Activated CD4-positive, alpha-beta T cell treated with anti-CD3 and anti-CD28 coated beads for 36 hours (primary cell): ENCODE data around the gene MEOX1. TPM values are rescaled to one million over a fixed set of nuclear protein-coding genes. Genes with fewer than 3 reads are reported as not detected.

Source experiments
- ATAC-seq: fragments of 200-7000 bp; cut with Tn5 transposase; one replicate; pipeline ENCODE4 v1.10.0; 2021; ENCODE audit warnings: mild to moderate bottlenecking, moderate library complexity
- CTCF ChIA-PET: fragments of 350-600 bp; sonication (Branson Sonifier 250); formaldehyde crosslinking; loops from one replicate; lab custom pipeline; 2021; ENCODE audit warnings: antibody characterized with exemption; lab: Charles Lee
- POLR2A ChIA-PET: fragments of 350-600 bp; sonication (Branson Sonifier 250); formaldehyde crosslinking; loops from one replicate; lab custom pipeline; 2021; ENCODE audit warnings: antibody characterized with exemption, inconsistent platforms; lab: Charles Lee
- DNase-seq: peaks from one replicate; pipeline ENCODE4 v3.0.0-alpha.2; 2020
- H3K27ac Mint-ChIP-seq: one replicate; pipeline ENCODE4 v1.8.0; 2021; ENCODE audit warnings: mixed read lengths
- H3K27me3 Mint-ChIP-seq: one replicate; pipeline ENCODE4 v1.8.0; 2021; ENCODE audit warnings: mixed read lengths
- H3K36me3 Mint-ChIP-seq: one replicate; pipeline ENCODE4 v1.8.0; 2021; ENCODE audit warnings: low read depth, mixed read lengths
- H3K4me1 Mint-ChIP-seq: one replicate; pipeline ENCODE4 v1.8.0; 2021; ENCODE audit warnings: mixed read lengths
- H3K4me3 Mint-ChIP-seq: one replicate; pipeline ENCODE4 v1.8.0; 2021; ENCODE audit warnings: mild to moderate bottlenecking, moderate library complexity, mixed read lengths
- H3K9me3 Mint-ChIP-seq: one replicate; pipeline ENCODE4 v1.8.0; 2021; ENCODE audit warnings: low read depth, mixed read lengths
- intact Hi-C, 2 experiments: fragments of 100-400 bp; cut with DNase I in 1 of 2; cut with micrococcal nuclease in 1 of 2; formaldehyde crosslinking; loops; one replicate each; pipeline versions ENCODE4 v1.14.2 to v1.15.1; 2022 to 2024; cut with DNase I, micrococcal nuclease
- total RNA-seq, 2 experiments: library from RNA; stranded (reverse); gene quantifications; one replicate each; pipeline ENCODE4 v1.2.3, GENCODE V29; 2021

The MEOX1 gene
- total RNA-seq: under 1 TPM; 0.34 to 0.65 TPM

DNA sequence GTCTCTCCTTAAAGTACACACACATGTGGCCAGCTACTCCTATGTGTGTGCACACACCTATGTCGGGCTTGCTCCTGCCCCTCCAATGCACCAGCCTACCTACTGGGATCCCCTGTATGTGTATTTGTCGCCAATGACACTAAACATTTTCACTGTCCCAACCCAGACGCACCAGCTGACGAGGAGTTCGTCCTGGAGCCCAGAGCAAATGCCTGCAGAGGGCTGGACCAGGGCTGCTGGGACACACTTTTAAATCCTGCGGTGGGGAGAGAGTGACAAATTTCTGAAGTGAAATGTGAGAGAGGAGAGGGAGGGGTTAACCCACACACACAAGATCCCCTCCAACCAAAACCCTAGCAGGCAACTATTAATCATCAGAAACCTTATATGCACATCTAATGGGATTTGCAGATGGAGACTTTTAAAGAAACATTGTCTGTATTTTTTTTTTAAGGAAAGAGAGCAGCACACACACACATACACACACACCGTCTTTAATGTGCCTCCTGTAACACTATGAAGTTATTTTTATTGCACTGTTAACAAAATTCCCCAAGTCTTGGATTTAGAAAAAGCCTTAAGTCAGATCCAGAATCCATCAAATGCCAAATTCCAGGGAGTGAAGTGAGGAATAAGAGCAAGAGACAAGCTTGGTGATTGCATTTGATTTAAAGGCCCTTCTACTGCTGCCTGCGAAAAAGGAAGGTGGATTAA lies at the start of gene MEOX1:
TSS of gene MEOX1 (minus strand) at position 224 of the 714 bp plus-strand sequence. CDS start 388 bp downstream, outside the sequence.
- ChIA-PET POLR2A (no interaction called here), CTCF (interaction anchor here (0.6 to 0.7 kb wide), 2 partner anchors 11 to 57 kb away, joined by 3 read pairs; no protein-coding TSS in a partner anchor)
- peak; percentile 89 for ATAC-seq
- intact Hi-C loops: loop anchor here (1.0 to 2.0 kb wide), 3 partner anchors 53 to 116 kb away; partner anchors contain the start of gene ETV4 (in 1 of the 2)
- DNase-seq: peak; percentile 63
- Mint-ChIP-seq H3K4me3 (peak within 1 kb of the TSS; percentile 14), H3K4me1 (peaks cover 30% of the 10 kb centered on the region), H3K27me3 (peaks cover 6% of the 10 kb centered on the region), H3K36me3 (no peaks in the 10 kb centered on the region), H3K27ac (peak within 1 kb of the TSS; percentile 51), H3K9me3 (no peaks in the 10 kb centered on the region)

DNA sequence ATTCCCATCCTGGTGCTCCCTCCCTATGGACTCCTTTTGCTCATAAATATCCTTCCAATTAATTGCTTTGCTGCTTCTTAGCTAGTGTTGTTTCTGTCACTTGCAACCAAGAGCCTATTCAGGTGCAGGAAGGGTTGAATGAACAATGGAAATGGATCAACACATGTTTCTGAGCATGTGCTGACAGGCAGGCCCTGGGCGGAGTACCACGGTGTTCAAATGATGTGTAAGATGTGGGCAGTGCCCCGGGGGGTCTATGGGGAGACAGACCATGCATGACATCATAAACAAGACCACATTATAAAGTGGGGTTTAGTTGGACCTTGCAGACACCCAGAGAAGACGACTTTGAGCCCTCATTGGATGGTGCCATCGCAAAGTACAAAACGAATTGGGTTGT lies 48.4 kb upstream of the MEOX1 start:
- Mint-ChIP-seq H3K4me3 (no peak overlapping the region), H3K27me3 (peaks cover 35% of the 10 kb centered on the region), H3K36me3 (no peaks in the 10 kb centered on the region), H3K4me1 (peaks cover 12% of the 10 kb centered on the region), H3K27ac (no peak overlapping the region), H3K9me3 (no peaks in the 10 kb centered on the region)
- intact Hi-C loops: no loop called here
- ChIA-PET CTCF (interaction anchor here (0.6 to 2.0 kb wide), 4 partner anchors 10 to 56 kb away, joined by 3 to 9 read pairs (median 4); no protein-coding TSS in a partner anchor), POLR2A (no interaction called here)
- DNase-seq (no peak), ATAC-seq (no peak)

DNA sequence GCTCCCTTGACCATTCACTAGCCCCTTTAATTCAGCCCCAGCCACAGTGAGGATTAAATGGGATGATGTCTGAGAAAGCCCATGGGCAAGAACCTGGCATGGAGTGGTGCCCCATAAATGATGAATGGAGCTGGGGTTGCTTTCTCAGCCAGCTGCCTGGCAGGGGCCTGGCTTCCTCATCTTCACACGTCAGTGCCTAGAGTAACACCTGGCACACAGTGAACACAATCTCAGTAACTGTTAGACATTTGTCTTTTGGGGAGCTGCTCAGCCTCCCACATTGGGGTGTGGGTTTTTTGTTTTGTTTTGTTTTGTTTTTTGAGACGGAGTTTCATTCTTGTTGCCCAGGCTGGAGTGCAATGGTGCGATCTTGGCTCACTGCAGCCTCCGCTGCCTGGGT lies 47.5 kb upstream of the MEOX1 start:
- DNase-seq (no peak), ATAC-seq (no peak)
- Mint-ChIP-seq H3K27ac (no peak overlapping the region), H3K4me1 (peaks cover 8% of the 10 kb centered on the region), H3K36me3 (no peaks in the 10 kb centered on the region), H3K9me3 (no peaks in the 10 kb centered on the region), H3K27me3 (peaks cover 28% of the 10 kb centered on the region), H3K4me3 (no peak overlapping the region)
- ChIA-PET CTCF (interaction anchor here (1.8 to 2.4 kb wide), 3 partner anchors 11 to 57 kb away, joined by 6 to 9 read pairs (median 8); no protein-coding TSS in a partner anchor), POLR2A (no interaction called here)
- intact Hi-C loops: no loop called here

DNA sequence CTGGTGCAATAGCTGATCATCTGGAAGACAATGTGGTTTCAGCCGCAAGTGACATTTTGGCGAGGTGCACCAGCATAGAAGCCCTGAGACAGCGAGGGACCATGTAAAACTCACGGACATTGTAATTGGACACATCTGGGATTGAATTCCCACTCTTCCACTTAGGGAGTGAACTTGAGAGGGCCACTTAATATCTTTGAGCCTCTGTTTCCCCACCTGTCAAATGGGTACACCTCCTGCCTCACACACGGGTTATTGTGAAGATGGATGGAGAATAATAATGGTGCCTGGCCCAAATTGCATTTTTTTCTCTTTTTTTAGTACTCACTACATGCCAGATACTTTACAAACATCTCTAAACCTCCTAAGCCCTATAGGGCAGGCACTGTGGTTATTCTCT lies 45.5 kb upstream of the MEOX1 start:
- ATAC-seq: no peak
- DNase-seq: no peak
- H3K9me3 Mint-ChIP-seq: no peaks in the 10 kb centered on the region
- intact Hi-C loops: no loop called here
- ChIA-PET CTCF (interaction anchor here (2.4 kb wide), 1 partner anchor 9 kb away, joined by 8 read pairs; no protein-coding TSS in a partner anchor), POLR2A (no interaction called here)
- H3K36me3 Mint-ChIP-seq: no peaks in the 10 kb centered on the region
- no peak overlapping the region for H3K4me3 Mint-ChIP-seq
- no peak overlapping the region for H3K27ac Mint-ChIP-seq
- H3K27me3 Mint-ChIP-seq: peaks cover 18% of the 10 kb centered on the region
- peaks cover 2% of the 10 kb centered on the region for H3K4me1 Mint-ChIP-seq

DNA sequence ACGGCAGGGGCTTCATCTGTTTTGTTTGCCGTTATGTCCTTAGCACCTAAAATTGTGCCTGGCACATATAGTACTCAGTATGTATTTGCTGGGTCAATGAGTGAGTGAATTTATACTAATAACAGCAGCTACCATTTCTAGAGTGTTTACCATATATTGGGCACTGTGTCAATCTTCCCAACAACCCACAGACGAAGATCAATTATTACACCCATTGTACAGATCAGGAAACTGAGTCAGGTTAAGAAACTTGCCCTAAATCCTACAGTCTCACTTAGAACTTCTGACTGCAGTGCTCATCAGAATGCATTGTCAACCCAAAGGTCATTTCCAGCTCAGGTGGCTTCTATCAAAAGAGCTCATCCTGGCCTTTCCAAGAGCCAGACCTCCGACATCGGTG lies 44.5 kb upstream of the MEOX1 start:
- POLR2A ChIA-PET: no interaction called here

DNA sequence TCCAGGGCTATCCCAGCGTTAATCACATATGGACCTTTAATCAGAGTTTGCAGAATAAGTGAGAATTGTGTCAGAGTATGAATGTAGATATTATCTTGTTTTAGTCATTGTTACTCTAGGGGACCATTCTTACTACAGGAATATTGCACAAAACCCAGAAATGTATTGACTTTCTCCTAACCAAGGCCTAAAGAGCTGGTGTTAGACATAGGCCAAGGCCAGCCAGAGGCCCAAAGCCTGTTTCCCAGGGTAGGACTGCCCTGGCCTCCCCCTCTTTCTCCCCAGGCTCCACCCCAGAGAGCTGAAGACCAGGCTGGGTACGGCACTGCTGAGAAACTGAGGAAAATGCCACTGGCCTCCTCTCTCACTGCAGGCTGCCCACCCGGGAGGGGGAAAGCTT lies 41.9 kb upstream of the MEOX1 start:
- Mint-ChIP-seq H3K27ac (no peak overlapping the region), H3K4me1 (peaks cover 9% of the 10 kb centered on the region), H3K4me3 (no peak overlapping the region), H3K27me3 (peaks cover 18% of the 10 kb centered on the region), H3K36me3 (no peaks in the 10 kb centered on the region), H3K9me3 (no peaks in the 10 kb centered on the region)
- DNase-seq (no peak), ATAC-seq (no peak)
- ChIA-PET POLR2A (no interaction called here), CTCF (interaction anchor here (0.9 to 12.8 kb wide), 3 partner anchors 10 to 58 kb away, joined by 3 to 473 read pairs (median 6); partner anchors contain the start of gene SOST)
- intact Hi-C loops: no loop called here

More for the DNA sequence above, 44.5 kb upstream of the MEOX1 start:
- H3K27ac Mint-ChIP-seq: no peak overlapping the region
- peaks cover 5% of the 10 kb centered on the region for H3K4me1 Mint-ChIP-seq
- no peak overlapping the region for H3K4me3 Mint-ChIP-seq
- no peak for ATAC-seq
- CTCF ChIA-PET: interaction anchor here (1.6 to 1.9 kb wide), 2 partner anchors 54 to 60 kb away, joined by 6 to 7 read pairs; no protein-coding TSS in a partner anchor
- intact Hi-C loops: no loop called here
- H3K9me3 Mint-ChIP-seq: no peaks in the 10 kb centered on the region
- H3K36me3 Mint-ChIP-seq: no peaks in the 10 kb centered on the region
- peaks cover 19% of the 10 kb centered on the region for H3K27me3 Mint-ChIP-seq
- DNase-seq: no peak

DNA sequence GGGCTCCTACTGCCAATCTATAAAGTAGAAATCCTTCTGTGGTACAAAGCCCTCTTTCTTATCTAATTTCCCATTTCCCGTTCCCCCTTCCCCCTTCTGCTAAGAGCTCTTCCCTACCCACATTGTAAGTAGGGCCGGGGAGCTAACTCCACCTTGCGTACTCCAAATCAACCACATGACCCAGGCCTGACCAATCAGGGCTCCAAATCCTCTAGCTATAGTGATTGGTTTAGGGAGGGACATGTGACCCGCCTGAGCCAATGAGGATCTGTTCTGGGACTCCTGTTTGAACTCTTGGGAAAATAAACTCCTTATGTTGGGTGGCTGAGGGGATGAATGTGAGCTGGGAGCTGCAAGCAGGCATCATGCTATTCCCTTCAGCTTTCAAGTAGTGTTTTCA lies 40.9 kb upstream of the MEOX1 start:
- ChIA-PET POLR2A (interaction anchor here (0.6 kb wide), 1 partner anchor 661 kb away, joined by 3 read pairs; no protein-coding TSS in a partner anchor), CTCF (interaction anchor here (0.6 to 12.8 kb wide), 4 partner anchors 9 to 944 kb away, joined by 3 to 473 read pairs (median 5); partner anchors contain the start of gene SOST)
- H3K9me3 Mint-ChIP-seq: no peaks in the 10 kb centered on the region
- H3K27ac Mint-ChIP-seq: no peak overlapping the region
- peaks cover 18% of the 10 kb centered on the region for H3K27me3 Mint-ChIP-seq
- DNase-seq: peak; percentile 52
- H3K36me3 Mint-ChIP-seq: no peaks in the 10 kb centered on the region
- ATAC-seq: peak; percentile 79
- intact Hi-C loops: no loop called here
- no peak overlapping the region for H3K4me3 Mint-ChIP-seq
- peaks cover 9% of the 10 kb centered on the region for H3K4me1 Mint-ChIP-seq

DNA sequence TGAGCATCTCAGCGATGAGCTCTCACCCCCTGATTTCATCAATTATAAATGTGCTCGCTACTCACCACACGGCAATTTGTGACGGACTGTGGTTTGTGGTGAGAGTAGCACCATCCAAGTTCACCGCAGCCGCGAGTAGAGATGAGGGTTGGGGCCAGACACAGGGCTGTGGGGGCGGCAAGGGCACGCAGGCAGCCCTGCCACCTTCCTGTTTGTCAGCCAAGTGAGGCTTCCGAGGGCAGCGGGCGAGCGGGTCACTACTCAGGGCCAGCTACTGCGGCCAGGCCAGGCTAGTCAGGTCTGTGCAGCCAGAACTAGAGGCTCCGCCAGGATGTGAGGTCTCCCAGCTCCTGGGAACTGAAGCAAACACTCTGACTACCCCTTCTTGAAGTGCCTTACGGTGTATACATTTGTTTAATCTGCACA lies 39.6 kb upstream of the MEOX1 start:
- H3K27ac Mint-ChIP-seq: no peak overlapping the region
- H3K27me3 Mint-ChIP-seq: peaks cover 18% of the 10 kb centered on the region
- POLR2A ChIA-PET: no interaction called here
- ATAC-seq: peak; percentile 67
- CTCF ChIA-PET: interaction anchor here (0.6 to 12.8 kb wide), 4 partner anchors 10 to 125 kb away, joined by 3 to 473 read pairs (median 6); partner anchors contain the start of gene SOST
- H3K4me3 Mint-ChIP-seq: peak overlapping the region; percentile 33
- peaks cover 9% of the 10 kb centered on the region for H3K4me1 Mint-ChIP-seq
- intact Hi-C loops: no loop called here
- DNase-seq: peak; percentile 77
- no peaks in the 10 kb centered on the region for H3K9me3 Mint-ChIP-seq
- H3K36me3 Mint-ChIP-seq: no peaks in the 10 kb centered on the region

DNA sequence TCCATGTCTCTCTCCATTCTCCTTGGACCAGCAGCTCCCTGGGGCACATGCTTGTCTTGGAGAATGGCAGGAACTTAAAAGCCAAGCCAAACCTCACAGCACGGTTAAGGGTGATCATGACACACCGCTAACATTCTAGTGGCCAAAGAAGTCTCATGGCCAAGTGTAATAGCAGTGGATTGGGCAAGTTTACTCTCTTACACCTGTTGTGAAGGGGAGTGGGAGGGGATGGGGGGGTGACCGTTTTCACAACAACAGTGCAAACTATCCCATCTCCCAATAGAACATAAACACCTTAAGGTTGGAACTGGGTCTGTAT lies 37.7 kb upstream of the MEOX1 start:
- H3K9me3 Mint-ChIP-seq: no peaks in the 10 kb centered on the region
- peaks cover 9% of the 10 kb centered on the region for H3K4me1 Mint-ChIP-seq
- no peak overlapping the region for H3K27ac Mint-ChIP-seq
- H3K27me3 Mint-ChIP-seq: peaks cover 15% of the 10 kb centered on the region
- DNase-seq: no peak
- ATAC-seq: no peak
- H3K36me3 Mint-ChIP-seq: no peaks in the 10 kb centered on the region
- H3K4me3 Mint-ChIP-seq: no peak overlapping the region
- POLR2A ChIA-PET: no interaction called here
- CTCF ChIA-PET: interaction anchor here (0.8 to 12.8 kb wide), 3 partner anchors 62 to 224 kb away, joined by 3 to 473 read pairs (median 3); partner anchors contain the start of gene SOST
- intact Hi-C loops: no loop called here

DNA sequence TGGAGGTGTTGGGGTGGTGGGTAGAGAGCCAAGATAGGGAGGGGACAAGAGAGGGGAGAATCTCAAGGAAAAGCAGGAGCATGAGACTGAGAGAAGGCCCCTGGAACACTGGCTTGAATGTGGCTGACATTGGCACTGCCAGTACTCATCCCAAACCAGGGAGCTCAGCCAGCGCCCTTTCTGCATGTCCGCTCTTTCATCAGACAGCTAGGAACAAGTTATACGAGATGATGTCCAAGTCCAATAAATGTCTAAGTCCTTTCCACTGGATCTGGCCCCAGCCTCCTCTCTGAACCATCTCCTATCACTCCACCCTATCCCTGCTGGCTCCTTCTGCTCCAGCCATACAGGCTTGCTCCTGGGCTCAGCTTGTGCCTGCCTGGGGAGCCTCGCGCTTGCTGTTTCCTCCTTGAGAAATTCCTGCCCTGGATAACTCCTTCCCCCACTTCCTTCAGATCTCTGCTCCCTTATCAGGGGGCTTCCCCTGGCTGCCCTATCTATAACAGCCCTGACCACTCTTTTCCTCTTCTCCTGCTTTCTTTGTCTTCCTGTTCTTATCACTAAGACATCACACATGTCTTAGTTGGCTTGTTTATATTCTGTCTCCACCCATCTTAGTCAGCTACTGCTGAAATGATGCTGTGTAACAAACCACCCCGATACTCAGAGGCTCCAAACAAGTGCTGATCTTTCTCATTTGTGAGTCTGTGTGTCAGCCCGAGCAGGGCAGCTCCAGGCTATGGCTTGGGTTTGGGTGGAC lies 37.1 kb upstream of the MEOX1 start:
- no peak overlapping the region for H3K27ac Mint-ChIP-seq
- no peak for ATAC-seq
- POLR2A ChIA-PET: no interaction called here
- no peak for DNase-seq
- H3K4me3 Mint-ChIP-seq: no peak overlapping the region
- CTCF ChIA-PET: interaction anchor here (0.6 to 12.8 kb wide), 4 partner anchors 10 to 1108 kb away, joined by 3 to 473 read pairs (median 6); partner anchors contain the start of gene SOST
- intact Hi-C loops: no loop called here
- peaks cover 15% of the 10 kb centered on the region for H3K27me3 Mint-ChIP-seq
- H3K36me3 Mint-ChIP-seq: no peaks in the 10 kb centered on the region
- no peaks in the 10 kb centered on the region for H3K9me3 Mint-ChIP-seq
- peaks cover 9% of the 10 kb centered on the region for H3K4me1 Mint-ChIP-seq

DNA sequence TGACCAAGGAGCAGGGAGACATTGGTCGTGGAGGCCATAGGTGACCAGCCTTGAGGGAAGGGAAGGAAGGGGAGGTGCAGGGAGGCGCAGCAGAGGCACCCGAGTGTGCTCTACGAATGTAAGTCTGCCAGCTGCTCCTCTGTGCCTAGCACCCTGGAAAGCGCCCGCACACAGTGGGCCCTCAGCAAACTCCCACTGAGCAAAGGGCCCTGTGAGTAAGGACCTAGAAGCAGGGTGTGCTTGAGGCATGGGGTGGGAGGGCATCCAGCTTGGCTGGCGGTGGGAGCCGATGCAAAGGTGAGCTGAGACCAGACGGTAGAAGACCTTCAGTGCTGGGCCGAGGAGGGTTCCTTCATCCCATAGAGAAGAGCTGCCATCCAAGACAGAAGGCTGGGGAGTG lies 36.2 kb upstream of the MEOX1 start:
- Mint-ChIP-seq H3K4me1 (peaks cover 9% of the 10 kb centered on the region), H3K27me3 (peaks cover 15% of the 10 kb centered on the region), H3K27ac (no peak overlapping the region), H3K4me3 (no peak overlapping the region), H3K36me3 (no peaks in the 10 kb centered on the region), H3K9me3 (no peaks in the 10 kb centered on the region)
- no peak for ATAC-seq
- CTCF ChIA-PET: interaction anchor here (1.0 to 12.8 kb wide), 7 partner anchors 7 to 124 kb away, joined by 3 to 473 read pairs (median 5); partner anchors contain the start of gene SOST
- POLR2A ChIA-PET: no interaction called here
- intact Hi-C loops: no loop called here
- DNase-seq: no peak
